Tibial nerve (tissue), 4 donors: ENCODE results near the gene OR5AL1. TPM values are rescaled to one million over a fixed set of nuclear protein-coding genes. Genes with fewer than 3 reads are reported as not detected.

Experiments used
- DNase-seq, 2 donors: peaks; one replicate each; pipeline ENCODE4 v3.0.0-alpha.2; 2019; ENCODE audit warnings: low spot score in 2 of 2
- H3K27ac ChIP-seq, 4 donors: fragments of 200-600 bp; sonication (generic) in 3 of 4; one replicate each; pipeline ENCODE4 v1.5.1; 2017 to 2019; ENCODE audit warnings: mild to moderate bottlenecking in 1 of 4
- H3K27me3 ChIP-seq, 2 donors: fragments of 200-600 bp; sonication (generic) in 1 of 2; one replicate each; pipeline versions ENCODE4 v1.5.1 to v1.6.0; 2017 to 2019
- H3K36me3 ChIP-seq, 3 donors: fragments of 200-600 bp; sonication (generic); one replicate each; pipeline ENCODE4 v1.5.1; 2018 to 2019
- H3K4me1 ChIP-seq, 4 donors: fragments of 200-600 bp; sonication (generic) in 3 of 4; one replicate each; pipeline ENCODE4 v1.5.1; 2017 to 2019
- H3K4me3 ChIP-seq, 4 donors: fragments of 200-600 bp; sonication (generic) in 3 of 4; one replicate each; pipeline ENCODE4 v1.5.1; 2017 to 2019; ENCODE audit warnings: mild to moderate bottlenecking in 1 of 4, moderate library complexity in 1 of 4
- H3K9me3 ChIP-seq, 4 donors: fragments of 200-600 bp; sonication (generic) in 3 of 4; one replicate each; pipeline ENCODE4 v1.5.1; 2017 to 2019
- CTCF ChIP-seq, 5 experiments: fragments of 200-600 bp in 3 of 5; fragments of 450-650 bp in 2 of 5; sonication (generic) in 3 of 5; IDR thresholded peaks; one replicate each; pipeline ENCODE4 v1.5.1; 2016 to 2019; ENCODE audit warnings: antibody characterized with exemption in 5 of 5, mild to moderate bottlenecking in 3 of 5, moderate library complexity in 2 of 5
- EP300 ChIP-seq, 2 donors: sonication (generic); formaldehyde crosslinking; IDR thresholded peaks; one replicate each; pipeline ENCODE4 v1.6.1; 2017; ENCODE audit warnings: antibody characterized with exemption in 2 of 2, mild to moderate bottlenecking in 1 of 2
- POLR2A ChIP-seq, 2 donors: fragments of 450-650 bp; IDR thresholded peaks; one replicate each; pipeline ENCODE4 v1.6.1; 2017; ENCODE audit warnings: antibody characterized with exemption in 2 of 2, mild to moderate bottlenecking in 2 of 2, moderate library complexity in 2 of 2
- WGBS, 2 donors: methylation state at CpG; one replicate each; pipeline ENCODE4 v1.1.5; 2018; 5-methylcytosine and 5-hydroxymethylcytosine counted together
- total RNA-seq, 4 donors: library from RNA; depleted of rRNA; stranded (reverse); fragments of >200 nt; gene quantifications; one replicate each; pipeline ENCODE4 v1.1.0, GENCODE V29; 2016

Gene OR5AL1
- total RNA-seq, 4 donors from 2014 or later, result not detected

- Histone ChIP-seq H3K4me1 (no peaks in the 10 kb centered on the region), H3K9me3 (no peaks in the 10 kb centered on the region), H3K27ac (no peak overlapping the region), H3K27me3 (no peaks in the 10 kb centered on the region), H3K36me3 (no peaks in the 10 kb centered on the region), H3K4me3 (no peak overlapping the region)
- no peak for TF ChIP-seq CTCF (IDR thresholded peaks at IDR 0.05)
- TF ChIP-seq EP300 (IDR thresholded peaks at IDR 0.05), result no peak
- TF ChIP-seq POLR2A (IDR thresholded peaks at IDR 0.05), result no peak
- no peak for DNase-seq
- 40 to 42% methylated on average over 2 of the region's 2 CpGs for WGBS, 2 donors
These were observed 8.1 kb upstream of the OR5AL1 start for GRCh38 chr11:56404393-56404792.

- no peaks in the 10 kb centered on the region for H3K9me3 ChIP-seq
- H3K36me3 ChIP-seq, result no peaks in the 10 kb centered on the region
- H3K4me3 ChIP-seq, result no peak overlapping the region
- H3K27ac ChIP-seq, result no peak overlapping the region
- H3K4me1 ChIP-seq, result no peaks in the 10 kb centered on the region
- DNase-seq, result no peak
- no peaks in the 10 kb centered on the region for H3K27me3 ChIP-seq
- TF ChIP-seq EP300 (IDR thresholded peaks at IDR 0.05) (no peak), POLR2A (IDR thresholded peaks at IDR 0.05) (no peak), CTCF (IDR thresholded peaks at IDR 0.05) (no peak)
These were observed 1.7 kb upstream of the OR5AL1 start for GRCh38 chr11:56410801-56411200.

GRCh38 chr11:56453521-56453920 lies 41.0 kb downstream of the OR5AL1 start:
- no peaks in the 10 kb centered on the region for H3K4me1 ChIP-seq
- WGBS, 2 donors, result 69 to 77% methylated on average over 4 of the region's 4 CpGs
- H3K27ac ChIP-seq, result no peak overlapping the region
- TF ChIP-seq CTCF (IDR thresholded peaks at IDR 0.05) (no peak), POLR2A (IDR thresholded peaks at IDR 0.05) (no peak), EP300 (IDR thresholded peaks at IDR 0.05) (no peak)
- H3K27me3 ChIP-seq, result no peaks in the 10 kb centered on the region
- no peak overlapping the region for H3K4me3 ChIP-seq
- no peak for DNase-seq
- H3K9me3 ChIP-seq, result peaks cover 0 to 2% (median 0%) of the 10 kb centered on the region in 4 donors
- H3K36me3 ChIP-seq, result no peaks in the 10 kb centered on the region

- H3K4me1 ChIP-seq, result no peaks in the 10 kb centered on the region
- no peak for TF ChIP-seq EP300 (IDR thresholded peaks at IDR 0.05)
- no peak for TF ChIP-seq POLR2A (IDR thresholded peaks at IDR 0.05)
- no peak for TF ChIP-seq CTCF (IDR thresholded peaks at IDR 0.05)
- H3K36me3 ChIP-seq, result no peaks in the 10 kb centered on the region
- no peak for DNase-seq
- 94 to 100% methylated on average over 1 of the region's 1 CpG for WGBS, 2 donors
- no peaks in the 10 kb centered on the region for H3K27me3 ChIP-seq
- no peak overlapping the region for H3K27ac ChIP-seq
- H3K4me3 ChIP-seq, result no peak overlapping the region
- no peaks in the 10 kb centered on the region for H3K9me3 ChIP-seq
These were observed 44.6 kb downstream of the OR5AL1 start for GRCh38 chr11:56457076-56457475.

Other genes with a start within 250 kb of the OR5AL1 start
- gene OR5J2, start 236.1 kb upstream of the OR5AL1 start, total RNA-seq, result not detected
- not detected for gene OR5T2, start 178.4 kb upstream of the OR5AL1 start, total RNA-seq
- not detected for gene OR5T3, start 160.4 kb upstream of the OR5AL1 start, total RNA-seq
- not detected for gene OR5T1, start 138.5 kb upstream of the OR5AL1 start, total RNA-seq
- not detected for gene OR8H1, start 120.4 kb upstream of the OR5AL1 start, total RNA-seq
- gene OR8K3, start 97.6 kb upstream of the OR5AL1 start, total RNA-seq, result not detected
- gene OR8K1, start 66.7 kb upstream of the OR5AL1 start, total RNA-seq, result not detected
- not detected for gene OR8J1, start 58.4 kb upstream of the OR5AL1 start, total RNA-seq
- not detected for gene OR8U1, start 37.1 kb upstream of the OR5AL1 start, total RNA-seq
- not detected for gene OR5M3, start 60.7 kb downstream of the OR5AL1 start, total RNA-seq
- gene OR5M8, start 78.7 kb downstream of the OR5AL1 start, total RNA-seq, result not detected
- not detected for gene OR5M11, start 130.6 kb downstream of the OR5AL1 start, total RNA-seq
- not detected for gene OR5M10, start 165.0 kb downstream of the OR5AL1 start, total RNA-seq
- not detected for gene OR5M1, start 202.2 kb downstream of the OR5AL1 start, total RNA-seq
- gene OR5AP2, start 229.7 kb downstream of the OR5AL1 start, total RNA-seq, result not detected